GM19395 (cell line): Measurements from ENCODE around the gene MASP1.

Experiments used
- ATAC-seq: cut with Tn5 transposase; IDR thresholded peaks from one replicate; pipeline ENCODE4 v1.9.1; 2021; ENCODE audit warnings: mild to moderate bottlenecking, moderate library complexity; ENCODE audit not compliant: unreplicated experiment

MASP1 gene

GRCh38 chr3:187295316-187296034 is 3.9 kb upstream of the MASP1 start:
- ATAC-seq = no peak

- ATAC-seq = no peak
Observed at GRCh38 chr3:187293516-187294430, 2.2 kb upstream of the MASP1 start.

- ATAC-seq = no peak
Observed at GRCh38 chr3:187292631-187293515, 1.3 kb upstream of the MASP1 start.

- ATAC-seq = no peak
Observed at GRCh38 chr3:187292181-187292580, 644 bp upstream of the MASP1 start.

- ATAC-seq = no peak
Observed at GRCh38 chr3:187291001-187291511, 481 bp downstream of the MASP1 start.

GRCh38 chr3:187290503-187290902 is 1.0 kb downstream of the MASP1 start:
- ATAC-seq = no peak

GRCh38 chr3:187288855-187289605 is 2.5 kb downstream of the MASP1 start:
- no peak for ATAC-seq

- no peak for ATAC-seq
Observed at GRCh38 chr3:187288131-187288854, 3.2 kb downstream of the MASP1 start.

- no peak for ATAC-seq
Observed at GRCh38 chr3:187287256-187287655, 4.3 kb downstream of the MASP1 start.

GRCh38 chr3:187286467-187287059 is 5.0 kb downstream of the MASP1 start:
- no peak for ATAC-seq

- no peak for ATAC-seq
Observed at GRCh38 chr3:187281191-187281714, 10.3 kb downstream of the MASP1 start.

- no peak for ATAC-seq
Observed at GRCh38 chr3:187280644-187281043, 10.9 kb downstream of the MASP1 start.

GRCh38 chr3:187277129-187277462 is 14.4 kb downstream of the MASP1 start:
- no peak for ATAC-seq

- no peak for ATAC-seq
Observed at GRCh38 chr3:187276397-187277128, 15.0 kb downstream of the MASP1 start.

- ATAC-seq = no peak
Observed at GRCh38 chr3:187274977-187275338, 16.6 kb downstream of the MASP1 start.

GRCh38 chr3:187274315-187274976 is 17.1 kb downstream of the MASP1 start:
- ATAC-seq = no peak

GRCh38 chr3:187271582-187271981 is 20.0 kb downstream of the MASP1 start:
- ATAC-seq = no peak

GRCh38 chr3:187269486-187269885 is 22.1 kb downstream of the MASP1 start:
- no peak for ATAC-seq
